Measurements from ENCODE around the gene NPW. TPM values are rescaled to one million over a fixed set of nuclear protein-coding genes. Genes with fewer than 3 reads are reported as not detected.

NPW gene
- total and polyA plus RNA-seq, 9 of the 15 experiments (the other 6 are each of a cell fraction or from before 2014, with no cell fraction given), result 0.14 to 4.0 (median 2.6) TPM; not detected in 4

DNA sequence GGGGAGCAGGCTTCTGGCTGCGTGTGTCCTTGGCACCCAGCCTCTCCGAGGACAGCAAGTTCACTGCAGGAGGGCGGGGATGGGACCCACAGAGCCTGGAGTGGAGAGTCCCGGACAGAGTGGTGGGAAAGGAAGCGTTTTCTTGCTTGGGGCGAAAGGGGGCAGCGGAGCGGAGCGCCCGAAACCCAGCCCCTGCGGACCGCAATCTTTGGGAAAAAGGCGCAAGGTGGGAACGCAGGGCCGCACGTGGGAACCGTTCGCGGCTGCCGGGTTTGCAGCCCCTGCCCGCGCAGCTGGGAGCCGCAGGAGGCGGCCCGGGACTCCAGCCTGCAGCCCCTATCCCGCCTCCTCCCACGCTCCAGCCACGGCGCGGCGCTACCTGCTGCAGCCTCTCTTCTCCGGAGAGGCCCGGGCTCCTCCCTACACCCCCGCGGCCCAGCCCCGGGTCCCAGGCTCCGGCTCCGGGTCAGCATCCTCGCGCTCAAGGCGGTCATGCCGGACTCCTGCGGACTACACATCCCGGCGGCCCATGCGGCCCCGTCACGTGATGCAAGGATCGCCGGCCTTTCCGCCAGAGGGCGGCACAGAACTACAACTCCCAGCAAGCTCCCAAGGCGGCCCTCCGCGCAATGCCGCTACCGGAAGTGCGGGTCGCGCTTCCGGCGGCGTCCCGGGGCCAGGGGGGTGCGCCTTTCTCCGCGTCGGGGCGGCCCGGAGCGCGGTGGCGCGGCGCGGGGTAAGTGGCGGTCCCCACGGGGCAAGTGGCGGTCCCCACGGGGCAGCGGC is 27.9 kb downstream of the NPW start, which contains the start of the genes NTHL1 and TSC2 (continued):
- TF ChIP-seq HNRNPK (IDR thresholded peaks at IDR 0.05; ENCODE audit: low read depth, low read length, poor library complexity, severe bottlenecking) (no peak), SIRT6 (IDR thresholded peaks at IDR 0.05; ENCODE audit: low read depth, low read length) (no peak)

DNA sequence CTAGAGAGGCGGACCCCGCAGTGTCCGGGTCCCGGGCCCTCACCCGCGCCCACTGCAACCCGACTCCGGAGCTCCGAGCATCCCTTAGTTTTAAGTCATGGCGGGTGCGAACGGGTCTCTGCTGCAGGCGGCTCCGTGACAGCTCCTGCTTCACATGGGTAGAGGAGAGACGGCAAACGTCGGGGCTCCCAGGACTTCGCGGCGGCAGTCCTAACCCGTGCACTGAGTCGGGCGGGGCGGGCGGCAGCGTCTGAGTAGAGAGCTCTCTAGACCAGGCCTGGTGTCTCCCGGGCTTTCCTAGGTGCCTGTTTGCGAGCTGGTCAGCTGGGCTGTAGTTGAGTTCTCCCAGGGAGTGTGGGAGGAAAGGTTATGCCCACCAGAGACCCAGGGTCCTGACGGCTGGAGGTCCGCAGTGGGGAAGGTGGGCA is 28.5 kb downstream of the NPW start:
- peaks cover 46% of the 10 kb centered on the region; the same call in 1 of the 3 replicates for H3K36me3 ChIP-seq (ENCODE audit: control insufficient read depth, insufficient read depth, low read length)
- no peaks in the 10 kb centered on the region for H3K9me1 ChIP-seq (ENCODE audit: control insufficient read depth, insufficient read depth, low read length)
- no peak for FAIRE-seq
- peaks cover 20% of the 10 kb centered on the region for H3K79me2 ChIP-seq (ENCODE audit: control insufficient read depth, insufficient read depth, low read length)
- peak overlapping the region; percentile 95 for H2AFZ ChIP-seq (ENCODE audit: low read depth, low read length)
- H3K4me3 ChIP-seq, result peak overlapping the region; percentile 99
- H3K27ac ChIP-seq (ENCODE audit: extremely low read depth, low read depth, low read length), result peak overlapping the region; percentile 43; the same call in 1 of the 3 replicates
- H3K27me3 ChIP-seq (ENCODE audit: control insufficient read depth in 2 of 2, insufficient read depth in 2 of 2, low read length in 2 of 2), result no peaks in the 10 kb centered on the region
- peak overlapping the region; percentile 91 for H3K4me2 ChIP-seq (ENCODE audit: insufficient read depth, low read length)
- intact Hi-C loops (cut with micrococcal nuclease) (no loop called here), in situ Hi-C loops (cut with MboI) (no loop called here)
- H4K20me1 ChIP-seq (replicated peaks; ENCODE audit: control insufficient read depth, insufficient read depth, low read length), result no peaks in the 10 kb centered on the region
- ChIA-PET CTCF (ENCODE audit: low intra/inter-chr PET ratio) (interaction anchor here (1.4 kb wide), 1 partner anchor 25 kb away, joined by 5 read pairs; no protein-coding TSS in a partner anchor), POLR2A (interaction anchor here (0.6 to 3.2 kb wide), 8 partner anchors 9 to 467 kb away, joined by 3 to 24 read pairs (median 6); partner anchors contain the start of genes RPS2 and TRAF7)
- 5% methylated on average over 17 of the region's 30 CpGs for WGBS (ENCODE audit: insufficient coverage, low coverage, missing lambda C conversion rate)
- no TSS peak for BruUV-seq (replicated peaks)
- peaks cover 8 to 55% of the 10 kb centered on the region in 2 experiments; a peak in 4 of 5 replicates for H3K4me1 ChIP-seq (replicated peaks in 1 of 2; ENCODE audit: control insufficient read depth in 2 of 2, insufficient read depth in 2 of 2, low read length in 2 of 2)
- H3K9ac ChIP-seq (ENCODE audit: insufficient read depth in 1 of 2, low read depth in 2 of 2, low read length in 2 of 2), result peak overlapping the region; percentile 72 to 90
- DNase-seq (ENCODE audit: extremely low read depth in 1 of 4, low spot score in 3 of 4), result peak in 1 of 4 experiments; percentile 35
- ATAC-seq, result peak; percentile 29
- H3K9me3 ChIP-seq (replicated peaks; ENCODE audit: control insufficient read depth, insufficient read depth, low read depth, low read length), result no peaks in the 10 kb centered on the region
- TF ChIP-seq NELFE (IDR thresholded peaks at IDR 0.05; ENCODE audit: insufficient read depth, insufficient read length), result no peak
- no peak for TF ChIP-seq COPS2 (conservative IDR thresholded peaks at IDR 0.05)
- peak; percentile 44; the same call in 1 of the 2 replicates for TF ChIP-seq KAT7 (CRISPR knock-in tag; IDR thresholded peaks at IDR 0.05; ENCODE audit: borderline replicate concordance)
- 0 out of 2 replicates have a peak, but pooled peaks have one; percentile 2 for TF ChIP-seq TARDBP (IDR thresholded peaks at IDR 0.05)
- 0 out of 2 replicates have a peak, but pooled peaks have one; percentile 1 for TF ChIP-seq FOXJ2 (tag; IDR thresholded peaks at IDR 0.05)
- no peak for TF ChIP-seq NR2C2 (CRISPR knock-in tag; IDR thresholded peaks at IDR 0.05)
- TF ChIP-seq NR2C2 (tag; IDR thresholded peaks at IDR 0.05), result peak; percentile 86; the same call in 1 of the 2 replicates
- peak; percentile 3; the same call in 1 of the 2 replicates for TF ChIP-seq TGIF2 (CRISPR knock-in tag; IDR thresholded peaks at IDR 0.05)
- TF ChIP-seq, protein P1, sequence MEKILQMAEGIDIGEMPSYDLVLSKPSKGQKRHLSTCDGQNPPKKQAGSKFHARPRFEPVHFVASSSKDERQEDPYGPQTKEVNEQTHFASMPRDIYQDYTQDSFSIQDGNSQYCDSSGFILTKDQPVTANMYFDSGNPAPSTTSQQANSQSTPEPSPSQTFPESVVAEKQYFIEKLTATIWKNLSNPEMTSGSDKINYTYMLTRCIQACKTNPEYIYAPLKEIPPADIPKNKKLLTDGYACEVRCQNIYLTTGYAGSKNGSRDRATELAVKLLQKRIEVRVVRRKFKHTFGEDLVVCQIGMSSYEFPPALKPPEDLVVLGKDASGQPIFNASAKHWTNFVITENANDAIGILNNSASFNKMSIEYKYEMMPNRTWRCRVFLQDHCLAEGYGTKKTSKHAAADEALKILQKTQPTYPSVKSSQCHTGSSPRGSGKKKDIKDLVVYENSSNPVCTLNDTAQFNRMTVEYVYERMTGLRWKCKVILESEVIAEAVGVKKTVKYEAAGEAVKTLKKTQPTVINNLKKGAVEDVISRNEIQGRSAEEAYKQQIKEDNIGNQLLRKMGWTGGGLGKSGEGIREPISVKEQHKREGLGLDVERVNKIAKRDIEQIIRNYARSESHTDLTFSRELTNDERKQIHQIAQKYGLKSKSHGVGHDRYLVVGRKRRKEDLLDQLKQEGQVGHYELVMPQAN (IDR thresholded peaks at IDR 0.05; ENCODE audit: borderline replicate concordance), result peak; percentile 54; the same call in 1 of the 2 replicates
- TF ChIP-seq RBBP5 (IDR thresholded peaks at IDR 0.05; ENCODE audit: borderline replicate concordance, insufficient read depth, low read length, poor library complexity, severe bottlenecking), result peak; percentile 38
- no peak for TF ChIP-seq HMG20A (CRISPR knock-in tag; conservative IDR thresholded peaks at IDR 0.05)
- 0 out of 2 replicates have a peak, but pooled peaks have one; percentile 19 for TF ChIP-seq ZNF584 (CRISPR knock-in tag; IDR thresholded peaks at IDR 0.05; ENCODE audit: low read depth)
- no peak for TF ChIP-seq ATF1 (CRISPR knock-in tag; IDR thresholded peaks at IDR 0.05)
- TF ChIP-seq ATF1 (tag; IDR thresholded peaks at IDR 0.05), result peak; percentile 80
- TF ChIP-seq ZNF699 (CRISPR knock-in tag; IDR thresholded peaks at IDR 0.05; ENCODE audit: insufficient replicate concordance), result no peak
- TF ChIP-seq ZNF79 (CRISPR knock-in tag; IDR thresholded peaks at IDR 0.05; ENCODE audit: low read depth), result no peak
- TF ChIP-seq RBFOX2 (IDR thresholded peaks at IDR 0.05; ENCODE audit: low read depth, low read length), result peak; percentile 51; the same call in 1 of the 2 replicates

Measured in K562 (cell line).